GM21526 (cell line): ENCODE results near the gene ZMYND11.
"Not testable (repeated sequence)": the region's sequence is repeated elsewhere in the genome, so short reads cannot be mapped to it uniquely, and the experiment has no call there.

ENCODE experiments used
- ATAC-seq: cut with Tn5 transposase; IDR thresholded peaks from one replicate; pipeline ENCODE4 v1.9.1; 2021; ENCODE audit warnings: moderate library complexity; ENCODE audit not compliant: unreplicated experiment, low FRiP score

ZMYND11 gene

DNA sequence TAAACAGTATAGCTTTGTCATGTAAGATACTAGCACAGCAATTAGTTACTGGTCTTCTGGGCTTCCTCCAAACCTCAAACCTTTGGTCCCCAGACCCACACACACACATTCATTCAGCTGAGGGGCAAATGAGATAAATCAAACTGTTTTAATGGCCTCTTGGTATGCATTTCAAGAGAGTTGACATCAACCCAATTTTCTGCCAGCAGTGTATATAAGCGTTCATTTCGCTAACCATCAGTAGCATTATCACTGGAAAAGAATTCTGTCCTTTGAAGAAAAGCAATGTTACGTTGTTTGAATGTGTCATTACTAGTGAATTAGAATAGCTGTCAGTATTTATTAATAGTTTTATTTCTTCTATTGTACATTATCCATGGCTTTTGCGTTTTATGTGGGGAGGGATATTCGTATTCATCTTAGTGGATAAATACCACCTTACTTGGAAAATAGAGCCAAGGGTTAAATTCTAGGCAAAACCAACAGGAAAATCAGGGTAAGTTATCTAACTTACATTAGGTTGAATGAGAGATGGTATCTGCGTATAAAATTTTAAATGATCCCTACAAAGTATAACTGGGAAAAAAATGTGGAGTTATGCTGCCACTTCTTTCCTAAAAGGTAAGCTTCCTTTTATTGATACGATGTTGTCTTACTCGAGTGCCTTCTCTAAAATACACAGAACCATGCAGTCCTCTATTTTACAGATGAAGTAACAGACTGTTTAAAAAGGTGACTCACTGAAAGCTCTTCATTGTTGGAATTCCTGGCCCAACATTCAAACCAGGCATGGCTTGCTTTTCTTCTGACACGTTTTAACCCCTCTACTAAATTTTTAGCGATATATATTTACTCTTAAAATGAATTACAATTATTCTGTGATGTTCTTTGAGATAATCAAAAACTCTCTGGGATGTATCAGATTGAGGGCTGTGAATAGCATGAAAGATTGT, 2.0 kb upstream of the ZMYND11 start:
- no peak for ATAC-seq

DNA sequence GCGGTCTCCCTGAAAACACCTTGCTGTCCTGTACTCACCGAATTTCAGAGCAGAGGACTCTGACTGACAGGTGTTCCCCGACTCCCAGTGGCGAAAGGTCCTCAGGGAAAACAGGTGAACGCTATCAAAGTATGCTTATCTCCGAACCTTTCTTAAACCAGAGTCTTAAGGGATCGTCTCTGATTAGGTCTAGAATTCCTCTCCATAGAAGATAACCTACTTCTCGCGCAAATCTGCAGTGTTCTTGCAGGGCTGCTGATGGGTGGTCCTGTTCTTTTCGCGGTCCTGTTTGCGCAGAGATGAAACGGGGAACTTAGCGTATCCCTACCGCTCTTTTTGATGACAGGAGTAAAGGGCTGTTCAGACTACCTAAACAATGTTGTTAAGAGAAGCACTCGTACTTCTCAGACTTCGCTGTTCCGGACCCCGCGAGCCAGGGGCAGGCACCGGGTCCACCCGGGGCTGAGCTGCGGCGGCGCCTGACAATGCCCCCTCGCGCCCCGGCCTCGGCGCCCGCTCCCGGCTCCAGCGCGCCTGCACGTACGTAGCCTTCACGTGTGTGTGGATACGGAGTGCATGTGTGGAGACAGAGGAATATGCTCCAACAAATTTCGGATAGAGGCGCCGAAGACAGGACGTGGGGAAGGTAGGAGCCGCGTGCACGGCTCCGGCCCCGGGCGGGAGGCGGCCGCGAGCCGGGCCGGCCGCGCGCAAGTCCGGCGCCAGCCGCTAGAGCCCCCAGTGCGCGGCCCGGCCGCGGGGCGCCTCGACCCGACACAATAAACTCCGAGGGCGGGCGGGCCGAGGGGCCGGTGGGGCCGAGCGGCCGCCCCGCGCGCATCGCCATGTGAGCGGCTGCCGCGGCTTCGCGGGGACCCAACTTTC, 766 bp upstream of the ZMYND11 start:
- ATAC-seq: peak; percentile 49

DNA sequence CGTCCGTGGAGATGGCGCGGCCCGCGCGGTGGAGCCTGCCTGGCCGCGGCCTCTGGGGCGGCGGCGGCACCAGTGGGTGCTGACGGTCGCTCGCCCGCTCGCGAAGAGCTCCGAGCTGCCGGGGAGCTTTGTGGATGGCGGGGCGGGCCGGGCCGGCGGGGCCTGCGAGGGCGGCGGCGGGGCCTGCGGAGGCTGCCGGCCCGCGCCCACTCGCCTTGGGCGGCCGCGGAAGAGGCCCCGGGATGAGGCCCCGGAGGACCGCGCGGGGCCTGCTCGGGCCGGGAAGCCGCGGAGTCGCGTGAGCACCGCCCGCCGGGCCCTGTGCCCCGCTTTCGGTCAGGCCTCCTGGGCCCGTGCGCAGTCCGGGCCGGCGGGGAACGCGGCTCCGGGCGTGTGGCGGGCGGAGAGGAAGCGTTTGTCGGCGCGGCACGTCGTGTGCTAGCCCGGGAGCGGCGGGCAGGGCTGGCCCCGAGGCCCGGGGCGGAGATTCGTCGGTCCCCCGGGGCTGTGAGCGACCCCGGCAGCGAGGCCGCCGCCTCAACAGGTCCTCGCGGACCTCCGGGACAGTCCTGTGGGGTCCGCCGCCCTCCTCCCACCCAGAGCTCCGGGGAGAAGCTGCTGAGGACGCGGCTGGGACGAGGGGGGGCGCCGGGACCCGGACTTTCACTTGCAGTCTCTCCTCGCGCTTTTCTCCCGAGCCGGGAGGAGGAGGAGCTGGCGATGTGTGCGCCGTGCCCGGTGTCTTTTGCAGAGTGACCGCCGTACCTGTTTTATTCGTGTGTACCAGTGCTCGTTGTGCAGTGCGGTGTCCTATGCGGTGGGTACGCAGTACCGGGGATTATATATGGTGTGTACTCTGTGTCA, 578 bp downstream of the ZMYND11 start:
- peak; percentile 25 for ATAC-seq

DNA sequence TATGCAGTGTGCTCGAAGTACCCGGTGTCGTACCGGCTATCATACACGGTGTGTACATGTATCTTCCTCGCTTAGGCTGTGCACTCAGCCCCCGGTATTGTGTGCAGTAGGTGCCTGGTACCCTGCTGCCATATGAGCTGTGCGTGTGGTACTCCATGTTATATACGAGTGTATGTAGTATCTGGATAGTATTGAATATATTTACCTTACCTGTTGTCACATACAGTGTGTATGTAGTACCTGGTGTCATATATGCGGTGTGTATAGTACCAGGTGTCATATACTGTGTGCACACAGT, 1.2 kb downstream of the ZMYND11 start:
- peak; percentile 32 for ATAC-seq

DNA sequence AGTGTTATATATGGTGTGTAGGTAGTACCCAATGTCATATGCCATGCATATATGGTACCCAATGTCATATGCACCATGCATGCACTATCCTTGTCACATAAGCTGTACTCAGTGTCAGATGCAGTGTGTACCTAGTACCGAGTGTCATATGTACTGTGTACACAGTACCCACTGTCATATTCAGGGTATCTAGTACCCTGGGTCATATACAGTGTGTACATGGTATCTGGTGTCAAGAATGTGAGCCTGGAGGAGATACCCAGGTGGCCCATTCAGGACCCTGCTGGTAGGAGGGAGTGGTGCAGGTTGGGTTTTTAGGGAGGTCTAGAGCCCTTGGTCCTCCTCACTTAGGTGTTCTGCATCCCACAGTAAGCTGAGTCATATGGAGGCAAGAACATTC, 1.8 kb downstream of the ZMYND11 start:
- no peak for ATAC-seq

DNA sequence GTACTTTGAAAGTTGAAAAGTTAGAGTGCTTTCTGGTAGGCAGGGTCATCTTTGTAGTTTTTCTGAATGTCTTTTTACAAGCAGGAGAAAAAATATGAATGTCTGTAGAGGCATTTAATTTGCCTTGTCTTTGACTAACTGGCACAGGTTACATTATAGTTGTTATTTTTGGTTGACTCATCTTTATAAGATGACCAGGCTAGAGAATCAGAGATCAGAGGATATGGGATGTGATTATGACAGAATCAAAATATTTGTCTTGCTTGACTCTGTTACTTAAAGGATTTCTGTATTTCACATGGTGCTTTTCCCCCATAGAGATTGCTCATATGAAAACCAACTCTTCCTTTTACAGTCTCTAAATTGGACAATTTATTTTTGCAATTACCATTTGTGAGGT, 2.4 kb downstream of the ZMYND11 start:
- ATAC-seq: no peak

DNA sequence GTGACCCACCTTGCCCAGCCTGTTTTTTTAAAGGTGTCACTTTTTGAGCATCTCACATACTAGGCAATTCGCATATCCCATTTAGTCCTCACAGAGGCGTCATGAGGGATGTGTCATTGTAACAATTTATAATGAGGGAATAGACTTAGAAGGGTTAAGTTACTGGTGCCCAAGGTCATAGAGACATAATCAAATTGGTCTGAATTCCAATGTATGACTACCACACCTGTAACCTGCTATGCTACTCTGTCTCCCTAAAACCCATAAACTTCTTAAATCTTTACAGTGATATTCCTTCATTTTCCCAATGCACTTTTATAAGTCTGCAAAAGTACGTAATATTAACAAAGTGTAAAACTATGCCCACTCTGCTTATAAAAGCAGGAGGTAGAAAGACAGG, 7.1 kb downstream of the ZMYND11 start:
- ATAC-seq: no peak

DNA sequence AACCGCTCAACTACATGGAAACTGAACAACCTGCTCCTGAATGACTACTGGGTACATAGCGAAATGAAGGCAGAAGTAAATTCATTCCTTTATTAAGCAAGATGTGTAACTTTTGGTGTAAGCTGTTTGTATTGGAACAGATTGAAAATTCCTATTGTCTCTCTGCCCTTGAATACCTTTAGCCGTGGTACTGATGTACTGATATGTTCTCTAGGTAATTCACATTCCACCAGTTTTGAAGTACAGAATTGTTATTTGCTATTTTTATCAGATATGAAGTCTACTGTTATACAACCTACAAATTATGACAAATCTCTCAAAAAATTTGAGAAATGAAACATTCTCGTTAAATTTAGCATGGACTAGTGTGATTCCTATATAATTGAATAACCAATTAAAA, 17.7 kb downstream of the ZMYND11 start:
- ATAC-seq: no peak

DNA sequence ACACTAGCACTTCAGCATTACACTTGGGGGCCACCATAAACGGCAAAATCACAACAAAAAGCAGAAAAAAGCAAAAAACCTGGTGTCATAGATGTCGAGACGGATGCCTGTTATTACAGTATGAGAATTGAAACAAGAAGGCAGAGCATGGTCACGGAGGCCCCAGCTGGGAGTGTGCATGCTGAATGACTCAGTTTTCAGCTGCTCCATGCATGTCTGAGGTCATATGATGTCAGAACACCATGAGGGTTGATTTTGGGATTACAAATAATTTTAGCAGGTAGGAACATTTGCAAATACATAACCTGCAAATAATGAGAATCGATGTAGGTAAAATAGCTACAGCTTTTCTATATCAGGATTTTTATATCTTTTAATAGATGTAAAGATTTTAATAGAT, 19.1 kb downstream of the ZMYND11 start:
- ATAC-seq: no peak

DNA sequence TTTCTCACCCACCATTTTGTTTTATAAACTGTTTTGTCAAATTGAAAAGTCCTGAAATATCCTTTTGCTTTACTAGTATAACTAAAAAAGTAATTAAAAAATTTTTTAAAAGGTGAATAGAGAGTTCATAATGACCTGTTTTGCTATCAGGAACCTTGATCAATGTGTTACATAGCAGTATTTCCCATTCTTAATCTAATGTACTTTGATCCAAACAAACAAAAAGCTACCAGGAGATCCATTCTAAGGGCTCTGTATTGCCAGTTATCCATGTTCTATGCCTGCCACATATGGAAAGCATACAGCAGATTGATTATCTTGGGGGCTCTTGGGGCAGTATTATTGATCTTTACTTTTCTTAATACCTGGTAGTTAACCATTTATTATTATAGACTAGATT, 32.1 kb downstream of the ZMYND11 start:
- no peak for ATAC-seq

DNA sequence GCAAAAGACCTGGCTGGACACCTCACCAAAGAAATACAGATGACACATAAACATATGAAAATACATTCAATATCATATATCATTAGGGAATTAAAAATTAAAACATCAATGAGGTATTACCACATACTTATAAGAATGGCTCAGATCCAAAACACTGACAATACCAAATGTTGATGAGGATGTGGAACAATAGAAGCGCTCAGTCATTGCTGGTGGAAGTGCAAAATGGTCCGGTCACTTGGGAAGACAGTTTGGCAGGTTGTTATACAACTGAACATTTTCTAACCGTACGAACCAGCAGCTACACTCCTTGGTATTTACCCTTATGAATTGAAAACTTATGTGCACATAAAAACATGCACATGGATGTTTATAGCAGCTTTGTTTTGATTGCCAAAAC, 38.5 kb downstream of the ZMYND11 start:
- ATAC-seq: no peak

DNA sequence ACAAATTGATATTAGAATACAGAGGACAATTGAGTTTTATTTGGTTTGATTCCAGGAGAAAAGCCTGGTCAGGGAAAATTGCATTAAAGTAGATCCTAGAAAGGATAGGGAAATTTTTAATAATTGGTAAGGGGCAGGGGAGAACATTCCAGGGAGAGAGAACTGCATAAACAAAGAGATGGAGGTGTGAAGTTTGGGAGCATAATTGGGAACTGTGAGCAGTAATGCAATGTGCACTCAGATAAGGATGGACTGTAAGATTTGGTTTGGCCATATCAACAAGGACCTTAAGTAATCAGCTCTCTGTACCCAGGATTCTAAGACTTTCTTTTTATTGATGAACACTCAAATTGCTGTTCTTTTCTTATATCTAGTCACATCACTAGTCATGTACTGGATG, 41.4 kb downstream of the ZMYND11 start:
- ATAC-seq: no peak

DNA sequence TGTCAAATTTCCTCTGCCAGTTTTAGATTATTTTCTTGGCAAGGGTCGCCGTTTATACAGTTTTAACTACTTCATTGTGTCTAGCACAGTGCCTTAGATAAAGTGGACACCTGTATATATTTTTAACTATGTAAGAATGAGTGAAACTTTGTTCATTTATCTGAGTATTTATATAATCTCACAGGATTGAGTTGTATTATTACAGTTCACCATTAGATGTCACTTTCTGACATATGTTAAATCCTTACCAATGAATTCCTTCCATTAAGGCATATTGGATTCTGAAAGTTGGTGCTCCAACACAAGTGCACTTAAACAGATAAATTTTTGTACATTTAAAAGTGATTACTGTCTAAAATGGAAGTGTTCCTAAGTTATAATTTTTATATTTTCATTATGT, 43.0 kb downstream of the ZMYND11 start:
- no peak for ATAC-seq

DNA sequence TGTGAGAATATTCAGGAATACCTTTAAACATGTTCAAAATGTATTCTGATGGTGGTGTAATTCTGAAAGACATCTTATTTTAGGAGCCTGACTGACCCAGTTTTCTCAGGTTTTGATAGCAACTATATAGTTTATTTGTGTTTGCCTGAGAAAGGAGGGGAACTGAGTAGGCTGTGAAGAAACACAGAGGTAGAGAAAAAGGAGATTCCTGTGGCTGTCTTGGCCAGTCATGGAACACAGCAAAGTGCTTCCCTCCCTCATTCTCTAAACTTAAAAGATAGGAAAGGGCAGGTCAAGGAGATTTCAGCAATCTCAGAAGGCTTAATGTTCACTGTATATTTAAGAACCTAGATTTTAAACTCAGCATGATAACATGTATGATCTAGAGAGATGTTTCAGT, 43.5 kb downstream of the ZMYND11 start:
- ATAC-seq: no peak

DNA sequence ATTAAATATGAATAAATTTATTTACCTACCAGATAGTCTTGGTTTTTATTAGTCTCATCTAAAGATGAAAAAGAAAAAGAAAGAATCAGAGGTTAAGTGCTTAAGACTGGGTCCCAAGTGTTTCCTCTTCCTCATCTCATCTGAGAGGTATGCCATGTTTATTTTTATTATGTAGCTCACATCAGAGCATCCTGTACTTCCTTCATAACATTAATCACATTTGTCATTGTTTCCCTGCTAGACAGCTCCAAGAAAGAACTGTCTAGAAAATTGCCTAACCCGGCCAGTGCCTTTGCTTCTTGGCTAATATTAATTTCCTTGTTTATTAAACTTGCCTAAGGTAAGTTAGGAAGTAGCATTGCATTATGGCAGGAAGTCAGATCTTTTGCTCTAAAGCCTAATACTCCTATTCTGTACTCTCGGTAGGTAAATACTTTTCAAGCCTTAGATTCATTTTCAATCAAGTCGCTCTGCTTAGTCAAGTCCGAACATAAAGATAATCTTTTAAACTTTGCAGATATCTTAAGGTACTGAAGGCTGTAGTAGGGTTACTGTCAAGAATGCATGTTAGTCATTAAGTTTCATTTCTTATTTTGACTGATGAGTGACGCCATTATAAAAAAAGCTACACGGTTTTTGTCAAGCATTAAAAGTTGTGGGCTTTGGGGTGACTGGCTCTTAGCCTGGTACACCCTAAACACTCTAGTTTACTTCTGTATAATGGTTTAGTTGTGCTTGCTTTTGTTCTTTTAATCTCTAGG, 47.4 kb downstream of the ZMYND11 start:
- ATAC-seq: no peak

DNA sequence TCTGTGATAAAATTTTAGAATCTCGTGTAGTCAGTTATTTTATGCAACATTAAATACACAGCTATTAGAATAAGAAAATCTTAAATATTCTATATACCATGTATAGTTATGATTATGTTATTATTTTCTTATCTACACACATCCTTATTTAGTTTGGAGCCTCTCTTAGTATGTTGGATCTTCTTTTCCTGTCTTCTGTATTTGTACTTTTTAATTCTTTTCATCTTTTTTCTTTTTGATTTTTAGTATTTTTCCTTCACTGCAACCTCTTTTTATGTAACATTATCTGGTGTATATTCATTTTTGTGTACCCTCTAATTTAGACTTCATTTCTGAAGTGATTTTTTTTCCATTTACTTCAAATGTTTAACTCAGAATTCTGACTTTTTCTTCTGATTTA, 48.9 kb downstream of the ZMYND11 start:
- no peak for ATAC-seq

DNA sequence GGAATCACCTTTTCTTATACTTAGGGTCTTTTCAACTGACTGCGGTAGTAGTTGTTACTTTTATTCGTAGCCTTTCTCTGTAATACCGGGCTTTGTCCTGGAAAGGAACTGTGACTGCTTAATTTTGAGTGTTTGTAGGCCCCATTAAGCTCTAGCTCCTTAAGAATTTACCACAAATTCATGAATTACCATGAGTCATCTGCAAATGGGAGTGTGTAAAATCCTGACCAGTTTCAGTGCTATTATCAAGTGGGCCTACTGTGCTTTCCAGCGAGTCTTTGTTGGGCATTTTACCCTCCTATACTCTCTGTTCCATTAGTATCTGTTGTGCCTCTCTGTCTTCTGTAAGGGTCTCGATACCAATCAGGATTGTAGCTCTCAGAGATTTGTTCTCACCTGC, 49.7 kb downstream of the ZMYND11 start:
- ATAC-seq: no peak

DNA sequence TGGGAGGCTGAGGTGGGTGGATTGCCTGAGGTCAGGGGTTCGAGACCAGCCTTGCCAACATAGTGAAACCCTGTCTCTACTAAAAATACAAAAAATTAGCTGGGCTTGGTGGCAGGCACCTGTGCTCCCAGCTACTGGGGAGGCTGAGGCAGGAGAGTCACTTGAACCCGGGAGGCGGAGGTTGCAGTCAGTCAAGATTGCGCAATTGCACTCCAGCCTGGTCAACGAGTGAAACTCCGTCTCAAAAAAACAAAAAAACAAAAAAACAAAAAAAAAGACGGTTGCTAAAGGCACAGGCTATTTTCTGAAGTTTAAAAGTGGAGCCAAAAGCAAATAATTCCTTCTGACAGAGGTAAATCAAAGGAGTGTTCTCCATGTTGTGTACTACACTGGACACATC, 50.3 kb downstream of the ZMYND11 start:
- not testable (repeated sequence) for ATAC-seq

DNA sequence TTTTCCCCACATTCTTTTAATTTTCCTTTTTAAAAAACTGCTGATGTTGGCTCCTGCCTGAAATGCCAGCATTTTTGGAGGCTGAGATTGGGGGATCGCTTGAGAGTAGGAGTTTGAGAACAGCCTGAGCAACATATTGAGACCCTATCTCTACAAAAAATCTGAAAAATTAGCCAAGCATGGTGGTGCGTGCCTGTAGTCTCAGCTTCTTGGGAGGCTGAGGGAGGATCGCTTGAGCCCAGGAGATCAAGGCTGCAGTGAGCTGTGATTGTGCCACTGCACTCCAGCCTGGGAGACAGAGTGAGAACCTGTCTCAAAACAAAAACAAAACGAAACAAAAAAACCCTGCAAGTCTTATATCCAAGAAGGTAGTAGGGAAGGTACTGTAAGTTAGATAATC, 51.7 kb downstream of the ZMYND11 start:
- ATAC-seq: no peak

DNA sequence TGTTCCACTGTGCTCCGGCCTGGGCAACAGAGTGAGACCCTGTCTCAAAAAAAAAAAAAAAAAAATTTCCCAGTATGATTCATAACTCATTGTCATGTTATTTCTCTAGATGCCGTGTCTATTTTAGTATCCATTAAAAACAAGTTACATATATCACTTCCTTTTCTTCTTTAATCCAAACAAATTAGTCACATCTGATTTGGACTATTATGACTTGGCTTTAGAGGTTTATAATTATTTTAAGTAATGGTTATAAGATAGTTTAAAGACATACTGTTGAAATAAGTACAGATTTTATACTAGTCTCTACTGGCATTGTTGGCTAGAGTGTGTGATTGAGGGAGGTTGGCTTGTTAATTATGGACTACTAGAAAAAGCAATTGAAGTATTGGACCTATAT, 53.3 kb downstream of the ZMYND11 start:
- ATAC-seq: no peak
